Keratinocyte (primary cell): ENCODE results near the gene P2RX7. TPM values are rescaled to one million over a fixed set of nuclear protein-coding genes. Genes with fewer than 3 reads are reported as not detected.

Source experiments
- DNase-seq: peaks from one replicate; pipeline ENCODE4 v3.0.0-alpha.2; 2011; ENCODE audit warnings: low read depth, missing footprints, low spot score
- FAIRE-seq: peaks from 2 replicates; lab custom pipeline; 2011; peaks lifted over from hg19 to GRCh38; lab: Jason Lieb, UNC
- H2AFZ ChIP-seq: 2 replicates; pipeline ENCODE4 v1.6.0; 2012; ENCODE audit warnings: low read length, control low read depth, inconsistent platforms; ENCODE audit not compliant: control insufficient read depth
- H3K27ac ChIP-seq: 2 replicates; pipeline ENCODE4 v1.5.1; 2011; ENCODE audit warnings: low read length; ENCODE audit not compliant: control insufficient read depth, insufficient read depth
- H3K27me3 ChIP-seq: 3 replicates; pipeline ENCODE4 v1.6.0; 2011; ENCODE audit warnings: low read length; ENCODE audit not compliant: control insufficient read depth, insufficient read depth; ENCODE audit errors: extremely low read depth
- H3K36me3 ChIP-seq, 2 experiments: 2 replicates in 1 of 2; 3 replicates in 1 of 2; pipeline ENCODE4 v1.5.1; 2011; ENCODE audit warnings: low read length in 2 of 2, mild to moderate bottlenecking in 1 of 2; ENCODE audit not compliant: control insufficient read depth in 2 of 2, insufficient read depth in 2 of 2; ENCODE audit errors: extremely low read depth in 1 of 2
- H3K4me1 ChIP-seq: 3 replicates; pipeline ENCODE4 v1.5.1; 2011; ENCODE audit warnings: low read length; ENCODE audit not compliant: control insufficient read depth, insufficient read depth; ENCODE audit errors: extremely low read depth
- H3K4me2 ChIP-seq: 3 replicates; pipeline ENCODE4 v1.6.0; 2011; ENCODE audit warnings: low read depth, low read length; ENCODE audit not compliant: control insufficient read depth, insufficient read depth; ENCODE audit errors: extremely low read depth
- H3K4me3 ChIP-seq, 3 experiments: fragments of 200-600 bp in 1 of 3; sonication (generic) in 1 of 3; 2 replicates in 2 of 3; 3 replicates in 1 of 3; pipeline ENCODE4 v1.5.1; 2011 to 2016; ENCODE audit warnings: low read length in 3 of 3, mild to moderate bottlenecking in 3 of 3, control low read depth in 2 of 3, inconsistent platforms in 1 of 3, low read depth in 1 of 3, mixed read lengths in 1 of 3, mixed run types in 1 of 3, moderate library complexity in 1 of 3; ENCODE audit not compliant: control insufficient read depth in 2 of 3, insufficient read depth in 2 of 3; ENCODE audit errors: extremely low read depth in 1 of 3
- H3K79me2 ChIP-seq: 2 replicates; pipeline ENCODE4 v1.6.0; 2012; ENCODE audit warnings: low read length; ENCODE audit not compliant: control insufficient read depth, insufficient read depth
- H3K9ac ChIP-seq: 3 replicates; pipeline ENCODE4 v1.6.0; 2011; ENCODE audit warnings: low read length; ENCODE audit not compliant: control insufficient read depth, insufficient read depth; ENCODE audit errors: extremely low read depth
- H3K9me1 ChIP-seq: 3 replicates; pipeline ENCODE4 v1.6.0; 2011; ENCODE audit warnings: low read length; ENCODE audit not compliant: control insufficient read depth, insufficient read depth; ENCODE audit errors: extremely low read depth
- H3K9me3 ChIP-seq: 2 replicates; pipeline ENCODE4 v1.5.1; 2012; ENCODE audit warnings: low read depth, low read length; ENCODE audit not compliant: control insufficient read depth
- H4K20me1 ChIP-seq: 3 replicates; pipeline ENCODE4 v1.6.0; 2011; ENCODE audit warnings: low read length; ENCODE audit not compliant: control insufficient read depth, insufficient read depth; ENCODE audit errors: extremely low read depth
- EZH2 ChIP-seq: IDR thresholded peaks from one replicate; pipeline ENCODE4 v1.6.1; 2012; ENCODE audit warnings: inconsistent platforms, mild to moderate bottlenecking, low read length, moderate library complexity
- dilution Hi-C: fragments of 300-500 bp; cut with MboI; formaldehyde crosslinking; loops from one replicate; pipeline ENCODE4 v1.7.0; 2020; ENCODE audit warnings: low sequenced_read_pairs; ENCODE audit not compliant: extremely low pct_ligation_motif_present
- polyA plus RNA-seq, 5 experiments: library from polyadenylated mRNA; depleted of rRNA in 3 of 5; stranded (reverse) in 3 of 5; stranded (forward) in 1 of 5; unstranded in 1 of 5; fragments of >200 nt; gene quantifications; 1 replicate in 1 of 5; 2 replicates in 3 of 5; 3 replicates in 1 of 5; pipeline versions ENCODE4 v1.2.1 to v1.2.3, GENCODE V29; 2011 to 2012; ENCODE audit warnings: missing spikeins in 2 of 5, low read depth in 1 of 5, low replicate concordance in 1 of 5
- TF ChIP-seq, protein P1 (sequence below), 3 experiments: IDR thresholded peaks in 1 of 3; conservative IDR thresholded peaks in 1 of 3; optimal IDR thresholded peaks in 1 of 3; 2 replicates in 2 of 3; 3 replicates in 1 of 3; pipeline versions ENCODE3 to v1.5.1; 2011; ENCODE audit warnings: low read length in 3 of 3, mild to moderate bottlenecking in 3 of 3, moderate library complexity in 2 of 3, control low read depth in 1 of 3, inconsistent platforms in 1 of 3; ENCODE audit not compliant: insufficient read depth in 2 of 3; ENCODE audit errors: extremely low read depth in 1 of 3

The P2RX7 gene
- polyA plus RNA-seq, 1 donor (not counting 4 experiments of a cell fraction or from before 2014, with no cell fraction given), result 0.20 TPM

DNA sequence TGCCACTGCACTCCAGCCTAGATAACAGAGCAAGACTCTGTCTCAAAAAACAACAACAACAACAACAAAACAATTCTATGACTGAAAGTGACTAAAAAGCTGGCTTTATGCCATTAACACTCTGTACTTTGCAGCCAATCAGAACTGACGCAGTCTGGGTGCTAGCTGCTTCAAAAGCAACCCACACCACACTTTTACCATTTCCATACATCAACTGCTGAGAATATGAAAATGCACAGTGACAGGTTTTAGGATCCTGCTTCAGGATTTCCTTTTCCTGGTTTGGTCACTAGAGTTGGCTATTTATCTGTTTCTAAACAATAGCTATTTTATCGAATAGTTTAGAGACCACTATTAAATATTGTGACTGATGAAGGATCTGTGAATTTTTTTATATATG lies 54.1 kb downstream of the P2RX7 start:
- no peak overlapping the region for H3K9ac ChIP-seq
- DNase-seq (no peak), FAIRE-seq (no peak)
- no peaks in the 10 kb centered on the region for H3K36me3 ChIP-seq
- no peak overlapping the region for H2AFZ ChIP-seq
- dilution Hi-C loops, result no loop called here
- no peaks in the 10 kb centered on the region for H3K9me3 ChIP-seq
- no peak overlapping the region for H3K4me3 ChIP-seq
- H3K27ac ChIP-seq, result no peak overlapping the region
- no peaks in the 10 kb centered on the region for H3K9me1 ChIP-seq
- no peaks in the 10 kb centered on the region for H3K79me2 ChIP-seq
- peaks cover 19% of the 10 kb centered on the region for H3K4me1 ChIP-seq
- TF ChIP-seq EZH2, result no peak
- TF ChIP-seq, protein P1, sequence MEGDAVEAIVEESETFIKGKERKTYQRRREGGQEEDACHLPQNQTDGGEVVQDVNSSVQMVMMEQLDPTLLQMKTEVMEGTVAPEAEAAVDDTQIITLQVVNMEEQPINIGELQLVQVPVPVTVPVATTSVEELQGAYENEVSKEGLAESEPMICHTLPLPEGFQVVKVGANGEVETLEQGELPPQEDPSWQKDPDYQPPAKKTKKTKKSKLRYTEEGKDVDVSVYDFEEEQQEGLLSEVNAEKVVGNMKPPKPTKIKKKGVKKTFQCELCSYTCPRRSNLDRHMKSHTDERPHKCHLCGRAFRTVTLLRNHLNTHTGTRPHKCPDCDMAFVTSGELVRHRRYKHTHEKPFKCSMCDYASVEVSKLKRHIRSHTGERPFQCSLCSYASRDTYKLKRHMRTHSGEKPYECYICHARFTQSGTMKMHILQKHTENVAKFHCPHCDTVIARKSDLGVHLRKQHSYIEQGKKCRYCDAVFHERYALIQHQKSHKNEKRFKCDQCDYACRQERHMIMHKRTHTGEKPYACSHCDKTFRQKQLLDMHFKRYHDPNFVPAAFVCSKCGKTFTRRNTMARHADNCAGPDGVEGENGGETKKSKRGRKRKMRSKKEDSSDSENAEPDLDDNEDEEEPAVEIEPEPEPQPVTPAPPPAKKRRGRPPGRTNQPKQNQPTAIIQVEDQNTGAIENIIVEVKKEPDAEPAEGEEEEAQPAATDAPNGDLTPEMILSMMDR (optimal IDR thresholded peaks at IDR 0.05 in 1 of 3, IDR thresholded peaks at IDR 0.05 in 1 of 3, conservative IDR thresholded peaks at IDR 0.05 in 1 of 3; ENCODE audit: extremely low read depth in 1 of 3, insufficient read depth in 2 of 3, low read length in 3 of 3), result no peak
- no peaks in the 10 kb centered on the region for H3K27me3 ChIP-seq
- H4K20me1 ChIP-seq, result no peaks in the 10 kb centered on the region
- H3K4me2 ChIP-seq, result no peak overlapping the region

DNA sequence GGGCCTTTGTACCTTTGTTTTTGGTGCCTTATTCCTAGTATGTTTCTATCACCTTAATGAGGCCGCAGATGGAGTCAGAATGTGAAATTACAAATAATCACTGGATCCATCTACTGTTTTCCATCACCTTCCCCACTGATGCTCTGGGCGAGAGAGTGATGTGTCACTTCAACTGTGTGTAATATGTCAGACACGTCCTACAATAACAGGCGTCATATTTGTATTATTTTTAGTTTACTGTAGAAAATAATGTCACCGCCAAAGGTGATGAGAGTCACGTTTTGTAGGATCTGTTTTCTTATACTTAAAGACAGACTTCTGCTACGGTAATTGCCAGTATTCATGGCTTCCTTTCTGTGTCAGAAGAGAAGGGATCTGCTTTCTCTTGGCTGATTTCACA lies 54.8 kb downstream of the P2RX7 start:
- H2AFZ ChIP-seq, result no peak overlapping the region
- no peaks in the 10 kb centered on the region for H3K36me3 ChIP-seq
- H3K9me1 ChIP-seq, result no peaks in the 10 kb centered on the region
- H3K27me3 ChIP-seq, result no peaks in the 10 kb centered on the region
- no peak overlapping the region for H3K4me2 ChIP-seq
- DNase-seq (no peak), FAIRE-seq (no peak)
- no peaks in the 10 kb centered on the region for H4K20me1 ChIP-seq
- H3K9ac ChIP-seq, result no peak overlapping the region
- no peaks in the 10 kb centered on the region for H3K9me3 ChIP-seq
- no peak for TF ChIP-seq EZH2
- TF ChIP-seq, protein P1 (optimal IDR thresholded peaks at IDR 0.05 in 1 of 3, IDR thresholded peaks at IDR 0.05 in 1 of 3, conservative IDR thresholded peaks at IDR 0.05 in 1 of 3; ENCODE audit: extremely low read depth in 1 of 3, insufficient read depth in 2 of 3, low read length in 3 of 3), result no peak
- dilution Hi-C loops, result no loop called here
- H3K4me1 ChIP-seq, result peaks cover 19% of the 10 kb centered on the region
- no peak overlapping the region for H3K4me3 ChIP-seq
- no peaks in the 10 kb centered on the region for H3K79me2 ChIP-seq
- H3K27ac ChIP-seq, result no peak overlapping the region
